Measurements from ENCODE around the gene NDST3.

Gene NDST3

DNA sequence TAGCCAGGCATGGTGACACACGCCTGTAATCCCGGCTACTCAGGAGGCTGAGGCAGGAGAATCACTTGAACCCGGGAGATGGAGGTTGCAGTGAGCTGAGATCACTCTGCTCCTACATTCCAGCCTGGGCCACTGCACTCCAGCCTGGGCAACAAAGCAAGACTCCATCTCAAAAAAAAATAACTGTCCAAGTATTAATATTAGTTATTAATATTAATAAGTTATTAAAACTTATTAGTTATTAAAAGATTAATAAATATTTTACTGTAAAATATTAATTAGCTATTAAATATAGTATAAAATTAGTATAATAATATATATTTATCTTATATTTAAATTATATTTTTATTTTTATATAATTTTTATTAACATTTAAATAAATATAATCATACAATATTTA is 19.5 kb upstream of the NDST3 start:
- TF ChIP-seq CTCF (IDR thresholded peaks at IDR 0.05; ENCODE audit: extremely low read depth, missing control alignments) = no peak
- DNase-seq (ENCODE audit: low spot score) = no peak

DNA sequence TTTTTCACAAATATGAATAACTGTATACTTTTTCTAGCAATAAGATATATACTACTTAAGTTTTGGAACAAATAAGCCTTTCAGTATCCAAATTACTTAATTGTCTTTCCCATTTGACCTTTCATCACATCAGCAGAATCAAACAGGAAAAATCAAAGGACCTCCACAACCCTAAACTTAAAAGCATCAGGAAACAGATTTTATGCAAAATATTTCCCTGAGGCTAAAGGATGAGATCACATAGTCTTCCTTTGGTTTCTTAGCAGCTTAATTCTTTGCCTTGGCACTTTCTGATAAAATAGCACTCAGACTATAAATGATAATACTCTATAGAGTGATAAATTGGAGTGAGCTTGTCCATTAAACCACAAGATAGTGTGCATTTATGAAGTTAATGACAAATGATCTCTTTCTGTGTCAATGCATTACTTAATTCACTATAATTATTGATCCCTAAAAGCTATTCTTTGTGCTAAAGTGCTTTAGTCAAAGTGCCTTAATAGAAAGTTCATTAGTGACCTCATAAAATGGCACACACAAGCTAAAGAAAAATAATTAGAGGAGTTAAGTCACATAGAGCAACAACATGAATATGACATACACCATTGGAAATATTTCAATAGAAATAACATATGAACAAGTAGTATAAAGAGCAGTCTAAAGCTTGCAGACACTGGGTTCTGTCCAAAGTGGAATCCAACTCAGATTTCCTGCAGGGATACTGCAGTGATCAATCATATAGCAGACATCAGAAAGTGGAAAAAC is 15.7 kb upstream of the NDST3 start:
- no peak for DNase-seq (ENCODE audit: low spot score)
- TF ChIP-seq CTCF (IDR thresholded peaks at IDR 0.05; ENCODE audit: extremely low read depth, missing control alignments) = no peak

GRCh38 chr4:118026806-118027205 is 7.5 kb upstream of the NDST3 start:
- no peak for TF ChIP-seq CTCF (IDR thresholded peaks at IDR 0.05; ENCODE audit: extremely low read depth, missing control alignments)
- DNase-seq (ENCODE audit: low spot score) = no peak

DNA sequence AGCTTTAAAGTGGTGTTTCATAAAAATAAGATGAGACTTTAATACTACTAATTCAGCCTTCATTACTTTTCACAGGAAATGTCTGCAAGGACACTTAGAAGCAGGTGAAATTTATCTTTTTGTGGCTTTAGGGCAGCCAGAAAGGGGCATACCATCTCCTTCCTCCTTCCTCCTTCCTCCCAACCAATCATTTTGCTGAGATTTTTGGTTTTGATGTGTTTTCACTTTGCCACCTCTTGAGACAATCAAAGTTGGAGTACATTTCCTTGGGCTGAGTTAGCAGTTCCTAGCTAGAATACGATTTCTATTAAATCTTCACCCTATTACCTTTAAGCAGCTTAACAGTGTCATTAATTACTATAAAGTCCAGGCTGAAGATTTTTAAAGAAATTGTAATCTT is 5.1 kb upstream of the NDST3 start:
- TF ChIP-seq CTCF (IDR thresholded peaks at IDR 0.05; ENCODE audit: extremely low read depth, missing control alignments) = no peak
- DNase-seq (ENCODE audit: low spot score) = no peak

DNA sequence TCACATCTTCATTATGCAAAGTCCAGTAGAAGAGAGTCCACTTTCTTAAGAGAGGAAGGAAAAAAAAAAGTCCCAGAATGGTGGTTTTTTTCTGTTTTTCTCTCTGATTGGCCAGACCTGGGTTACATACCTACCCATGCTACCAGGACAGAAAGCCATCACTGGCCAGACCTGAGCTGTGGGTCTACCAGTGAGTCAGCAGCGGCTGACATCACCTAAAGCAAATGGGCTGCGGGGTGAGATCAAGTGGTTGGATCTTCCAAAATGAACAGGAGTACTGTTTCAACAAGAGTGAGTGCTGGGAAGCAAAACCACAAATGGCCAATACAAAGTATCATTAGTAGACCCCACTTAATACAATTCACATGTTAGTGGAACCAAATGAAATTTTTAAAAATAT is 1.6 kb upstream of the NDST3 start:
- TF ChIP-seq CTCF (IDR thresholded peaks at IDR 0.05; ENCODE audit: extremely low read depth, missing control alignments) = no peak
- no peak for DNase-seq (ENCODE audit: low spot score)

DNA sequence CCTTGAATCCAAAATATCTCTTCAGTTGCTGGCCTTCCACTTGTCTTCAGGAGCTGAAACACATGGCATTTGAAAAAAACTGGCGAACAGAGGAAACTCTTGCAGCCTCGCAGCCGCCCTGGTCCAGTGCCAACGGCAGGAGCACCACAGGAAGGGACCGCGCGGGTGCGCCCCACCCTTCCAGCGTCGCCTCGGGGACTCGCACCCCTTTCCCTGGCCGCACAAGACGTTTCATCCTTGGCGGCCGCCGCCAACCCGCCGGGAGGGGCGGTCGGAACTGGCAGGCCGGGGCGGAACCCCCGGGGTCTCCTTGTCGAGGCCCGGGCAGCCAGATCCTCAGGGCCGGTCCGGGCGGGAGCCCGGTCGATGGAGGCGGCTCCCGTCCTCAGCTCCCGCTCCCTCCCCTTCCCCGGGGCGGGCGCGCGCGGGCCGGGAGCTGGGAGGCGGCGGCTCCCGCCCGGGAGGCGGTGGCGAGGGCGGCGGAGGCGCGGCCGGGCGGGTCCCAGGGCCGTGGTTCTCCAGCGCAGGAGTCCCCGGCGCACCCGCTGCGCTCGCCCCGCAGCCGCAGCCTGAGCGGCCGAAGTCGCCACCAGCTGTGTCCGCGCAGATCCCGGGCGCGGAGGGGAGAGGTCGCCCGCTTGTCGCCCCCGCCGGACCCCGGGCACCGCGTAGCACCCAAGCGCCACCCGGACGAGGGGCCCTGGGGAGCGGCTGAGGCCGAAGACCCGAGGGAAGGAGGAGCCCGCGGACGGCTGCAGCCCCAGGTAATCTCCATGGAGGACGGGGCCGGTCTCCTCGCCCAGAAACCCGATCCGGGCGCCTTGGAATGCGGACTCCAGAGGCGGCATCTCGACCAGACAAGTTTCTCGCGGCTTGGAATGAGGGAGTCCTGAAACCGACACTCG is 886 bp upstream of the NDST3 start:
- TF ChIP-seq CTCF (IDR thresholded peaks at IDR 0.05; ENCODE audit: extremely low read depth, missing control alignments) = no peak
- peak; percentile 26 for DNase-seq (ENCODE audit: low spot score)

DNA sequence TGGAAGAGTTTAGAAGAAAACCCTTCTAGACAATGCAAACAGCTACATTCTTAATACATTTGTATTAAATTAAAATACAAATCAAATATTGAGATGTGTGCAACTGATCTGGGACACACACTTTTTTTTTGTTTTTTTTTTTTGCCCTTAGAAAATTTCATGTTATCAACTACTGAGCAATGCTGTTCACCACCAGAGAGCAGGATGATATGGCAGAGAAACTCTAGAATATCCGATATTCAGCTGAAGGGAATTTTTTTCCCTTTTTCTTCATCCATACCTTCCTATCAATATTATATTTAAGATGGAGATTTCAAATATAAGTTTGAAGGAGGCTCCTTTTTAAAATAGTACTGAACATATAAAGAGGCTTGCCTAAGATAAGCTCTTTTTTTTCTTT is 1.0 kb downstream of the NDST3 start:
- no peak for TF ChIP-seq CTCF (IDR thresholded peaks at IDR 0.05; ENCODE audit: extremely low read depth, missing control alignments)
- no peak for DNase-seq (ENCODE audit: low spot score)
